Limb (tissue), 2 donors: Measurements from ENCODE around the gene SF3B2.
"Not testable (repeated sequence)": the region's sequence is repeated elsewhere in the genome, so short reads cannot be mapped to it uniquely, and the experiment has no call there.

Source experiments
- DNase-seq, 2 donors: peaks; one replicate each; pipeline ENCODE4 v3.0.0-alpha.2; 2016; ENCODE audit errors: extremely low spot score in 2 of 2

Gene SF3B2, protein sequence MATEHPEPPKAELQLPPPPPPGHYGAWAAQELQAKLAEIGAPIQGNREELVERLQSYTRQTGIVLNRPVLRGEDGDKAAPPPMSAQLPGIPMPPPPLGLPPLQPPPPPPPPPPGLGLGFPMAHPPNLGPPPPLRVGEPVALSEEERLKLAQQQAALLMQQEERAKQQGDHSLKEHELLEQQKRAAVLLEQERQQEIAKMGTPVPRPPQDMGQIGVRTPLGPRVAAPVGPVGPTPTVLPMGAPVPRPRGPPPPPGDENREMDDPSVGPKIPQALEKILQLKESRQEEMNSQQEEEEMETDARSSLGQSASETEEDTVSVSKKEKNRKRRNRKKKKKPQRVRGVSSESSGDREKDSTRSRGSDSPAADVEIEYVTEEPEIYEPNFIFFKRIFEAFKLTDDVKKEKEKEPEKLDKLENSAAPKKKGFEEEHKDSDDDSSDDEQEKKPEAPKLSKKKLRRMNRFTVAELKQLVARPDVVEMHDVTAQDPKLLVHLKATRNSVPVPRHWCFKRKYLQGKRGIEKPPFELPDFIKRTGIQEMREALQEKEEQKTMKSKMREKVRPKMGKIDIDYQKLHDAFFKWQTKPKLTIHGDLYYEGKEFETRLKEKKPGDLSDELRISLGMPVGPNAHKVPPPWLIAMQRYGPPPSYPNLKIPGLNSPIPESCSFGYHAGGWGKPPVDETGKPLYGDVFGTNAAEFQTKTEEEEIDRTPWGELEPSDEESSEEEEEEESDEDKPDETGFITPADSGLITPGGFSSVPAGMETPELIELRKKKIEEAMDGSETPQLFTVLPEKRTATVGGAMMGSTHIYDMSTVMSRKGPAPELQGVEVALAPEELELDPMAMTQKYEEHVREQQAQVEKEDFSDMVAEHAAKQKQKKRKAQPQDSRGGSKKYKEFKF

DNA sequence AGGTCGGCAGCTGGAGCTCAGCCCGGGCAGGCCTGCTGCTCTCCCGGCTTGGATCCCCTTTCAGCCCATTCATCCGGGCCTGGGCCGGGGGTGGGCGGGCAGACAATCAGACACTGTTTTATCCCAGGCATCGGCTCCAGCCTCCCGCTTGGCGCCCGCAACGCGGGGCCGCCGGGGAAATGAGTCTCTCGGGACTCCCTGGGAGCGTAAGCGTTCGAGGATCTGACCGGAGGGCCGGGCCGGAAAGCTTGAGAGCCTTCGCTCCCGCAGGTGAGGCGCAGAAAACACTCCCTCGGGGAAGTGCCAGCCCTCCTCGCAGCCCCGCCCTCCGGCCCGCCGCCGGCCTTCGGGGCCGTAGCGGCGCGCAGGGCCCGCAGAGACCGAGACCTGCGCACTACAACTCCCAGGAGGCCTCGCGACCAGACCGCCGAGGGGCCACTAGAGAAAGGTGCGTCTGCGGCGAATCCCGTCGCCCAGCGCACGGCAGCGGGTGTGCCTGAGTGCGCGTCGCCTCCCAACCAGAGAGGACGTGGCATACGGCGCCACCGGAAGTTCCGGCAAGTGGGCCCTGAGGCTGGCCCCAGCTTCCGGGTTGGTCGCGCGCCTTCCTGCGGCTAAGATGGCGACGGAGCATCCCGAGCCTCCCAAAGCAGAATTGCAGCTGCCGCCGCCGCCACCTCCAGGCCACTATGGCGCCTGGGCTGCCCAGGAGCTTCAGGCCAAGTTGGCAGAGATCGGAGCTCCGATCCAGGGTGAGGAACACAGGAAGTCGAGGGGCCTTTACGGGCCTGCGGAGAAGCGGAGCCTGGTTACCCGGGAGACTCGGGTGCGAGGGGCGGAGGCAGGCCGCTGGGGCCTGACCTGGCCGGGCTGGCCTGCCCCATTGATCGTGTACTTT, at the start of gene SF3B2:
Gene SF3B2 (plus strand): TSS at position 599 of the 898 bp plus-strand sequence. CDS start 21 bp downstream, at position 620.
- DNase-seq: peak; percentile 97

DNA sequence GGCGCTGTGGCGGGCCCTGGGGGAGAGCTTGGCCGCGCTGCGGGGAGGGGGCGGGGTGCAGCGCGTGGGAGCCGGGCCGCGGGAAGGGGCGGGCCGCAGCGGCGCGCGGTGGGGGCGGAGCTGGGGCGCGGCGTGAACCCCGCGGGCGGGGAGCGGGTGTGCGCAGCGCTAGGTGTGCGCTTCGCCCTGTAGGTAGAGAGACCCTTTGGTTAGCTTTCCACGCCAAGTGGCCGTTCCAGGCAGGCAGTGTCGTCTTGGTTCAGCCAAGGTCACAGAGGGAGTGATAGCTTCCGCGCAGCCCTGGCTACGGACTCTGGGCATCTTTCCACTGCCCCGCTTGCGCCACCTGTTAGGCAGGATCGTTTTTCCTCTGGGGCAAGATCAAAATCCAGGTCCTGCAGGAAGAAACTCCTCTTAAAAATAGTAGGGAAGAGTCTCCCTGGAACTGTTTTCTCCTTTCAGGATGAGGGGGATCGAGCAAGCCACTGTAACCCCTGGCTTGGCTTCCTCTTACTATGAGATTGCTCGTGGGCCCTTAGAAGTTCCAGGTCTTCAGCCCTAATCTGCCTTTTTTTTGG, 49.4 kb upstream of the SF3B2 start:
- DNase-seq: peak in 1 of 2 donors; percentile 26

DNA sequence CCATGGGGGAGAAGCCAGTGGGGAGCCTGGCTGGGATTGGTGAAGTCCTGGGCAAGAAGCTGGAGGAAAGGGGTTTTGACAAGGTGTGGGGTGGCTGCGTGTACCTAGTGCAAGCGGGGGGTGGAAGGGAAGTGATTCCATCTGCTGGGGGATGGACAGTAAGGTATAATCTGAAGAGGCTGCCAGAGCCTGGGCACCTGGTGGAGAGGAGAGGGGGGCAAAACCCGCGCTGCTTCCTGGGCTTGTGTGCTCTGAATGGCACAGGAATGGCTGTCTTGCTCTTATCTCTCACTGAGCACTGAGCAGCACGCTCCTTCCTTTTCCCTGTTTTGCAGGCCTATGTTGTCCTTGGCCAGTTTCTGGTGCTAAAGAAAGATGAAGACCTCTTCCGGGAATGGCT, 48.9 kb upstream of the SF3B2 start:
- DNase-seq: no peak

DNA sequence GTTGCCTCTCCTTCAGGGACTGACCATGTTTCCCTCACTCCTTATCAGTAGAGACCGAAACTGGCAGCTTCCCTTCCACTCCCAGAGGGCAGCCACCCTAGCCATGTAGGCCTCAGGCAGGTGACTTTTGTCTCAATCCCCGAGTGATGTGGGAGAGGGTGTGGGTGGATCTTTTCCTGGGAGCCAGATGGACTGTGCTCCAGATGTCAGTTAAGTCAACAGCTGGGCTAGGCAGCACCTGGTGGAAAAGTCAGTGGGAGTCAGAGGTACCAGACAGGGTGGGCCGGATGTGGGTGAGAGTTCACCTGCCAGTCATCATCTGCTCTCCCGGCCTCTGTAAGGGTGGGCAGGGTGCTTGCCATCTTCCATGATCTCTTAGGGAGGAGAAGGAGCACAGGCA, 48.0 kb upstream of the SF3B2 start:
- DNase-seq: no peak

DNA sequence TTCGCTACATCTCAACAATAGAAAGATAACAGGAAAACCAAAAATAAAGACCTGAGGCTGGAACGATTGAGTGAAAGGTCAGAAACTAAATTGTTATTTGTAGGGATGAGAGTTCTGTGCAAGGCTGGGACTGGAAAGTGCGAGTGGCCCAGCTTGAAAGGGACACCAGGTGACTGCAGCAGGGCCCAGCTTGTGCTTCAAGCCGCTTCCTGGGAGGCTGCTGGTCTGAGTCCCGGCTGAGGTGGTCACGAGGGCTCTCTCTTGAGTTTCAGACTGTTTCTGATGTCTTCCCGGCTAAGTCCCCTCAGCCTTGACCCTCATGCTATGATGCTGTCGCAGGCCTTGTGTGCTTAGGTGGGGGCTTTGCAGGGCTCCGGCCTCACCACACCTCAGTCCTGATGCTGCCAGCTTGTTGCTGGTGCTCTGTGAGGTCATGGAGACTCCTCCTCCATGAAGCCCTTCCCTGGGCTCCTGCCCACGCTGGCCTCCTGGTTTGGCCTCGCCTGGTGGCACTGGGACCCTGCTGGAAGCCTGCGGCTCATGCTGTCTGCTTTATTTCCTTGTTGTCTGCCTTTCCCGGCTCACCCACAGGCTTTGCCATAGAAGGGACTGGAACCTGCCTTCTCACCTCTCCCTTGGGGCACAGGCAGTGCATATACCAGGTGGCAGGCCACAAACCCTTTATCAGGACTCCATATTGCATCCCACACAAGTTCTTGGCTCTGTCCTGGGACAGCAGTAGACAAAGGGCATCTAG, 45.9 kb upstream of the SF3B2 start:
- DNase-seq: no peak

DNA sequence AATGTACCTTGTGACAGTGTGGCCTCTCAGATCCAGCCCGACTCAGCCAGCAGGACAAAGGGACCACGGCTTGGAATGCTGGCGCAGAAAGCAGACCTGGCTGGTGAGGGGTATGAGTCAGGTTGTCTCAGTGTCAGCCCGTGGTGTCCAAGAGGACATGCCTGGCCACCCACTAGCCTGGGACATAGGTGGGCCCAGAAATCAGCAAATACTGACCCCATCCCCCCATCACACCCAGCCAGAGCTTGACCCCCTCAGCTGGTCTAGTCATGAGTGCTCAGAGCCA, 45.3 kb upstream of the SF3B2 start:
- DNase-seq: no peak

DNA sequence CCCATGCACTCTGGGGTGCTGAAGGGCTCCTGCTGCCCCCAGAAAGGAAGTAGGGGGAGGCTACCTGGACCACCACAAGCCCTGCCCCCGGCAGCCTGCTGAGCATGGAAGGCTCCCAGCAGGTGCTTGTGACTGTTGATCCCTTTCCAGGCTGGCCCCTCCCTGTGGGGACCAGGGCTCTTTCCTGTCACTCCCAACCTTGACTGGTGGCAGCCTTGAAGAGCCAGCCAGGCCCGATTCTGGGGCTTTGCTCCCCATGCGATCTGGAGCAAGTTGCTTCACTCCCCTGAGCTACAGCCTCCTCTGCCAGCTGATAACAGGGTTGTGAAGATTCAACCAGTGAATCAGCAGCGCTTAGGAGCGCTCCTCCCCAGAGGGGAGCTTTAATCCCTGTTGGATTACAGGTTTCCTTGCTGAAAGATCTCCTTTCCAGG, 44.9 kb upstream of the SF3B2 start:
- DNase-seq: no peak

DNA sequence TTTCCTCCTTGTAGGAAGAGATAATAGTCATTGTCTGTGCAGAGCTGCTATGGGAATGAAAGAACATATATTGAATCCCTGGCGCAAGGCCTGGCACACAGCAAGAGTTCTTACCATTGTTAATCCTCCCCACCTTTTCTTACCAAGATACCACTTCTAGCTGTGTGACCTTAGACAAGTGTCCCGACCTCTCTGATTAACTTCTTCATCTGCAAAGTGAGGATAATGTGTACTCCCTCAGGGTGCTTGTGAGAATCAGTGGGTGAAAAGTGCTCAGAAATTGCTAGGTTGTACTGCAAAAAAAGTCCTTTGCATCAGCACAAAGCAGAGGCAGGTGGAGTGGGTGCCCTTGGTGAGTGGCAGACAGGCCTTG, 44.1 kb upstream of the SF3B2 start:
- DNase-seq: no peak

DNA sequence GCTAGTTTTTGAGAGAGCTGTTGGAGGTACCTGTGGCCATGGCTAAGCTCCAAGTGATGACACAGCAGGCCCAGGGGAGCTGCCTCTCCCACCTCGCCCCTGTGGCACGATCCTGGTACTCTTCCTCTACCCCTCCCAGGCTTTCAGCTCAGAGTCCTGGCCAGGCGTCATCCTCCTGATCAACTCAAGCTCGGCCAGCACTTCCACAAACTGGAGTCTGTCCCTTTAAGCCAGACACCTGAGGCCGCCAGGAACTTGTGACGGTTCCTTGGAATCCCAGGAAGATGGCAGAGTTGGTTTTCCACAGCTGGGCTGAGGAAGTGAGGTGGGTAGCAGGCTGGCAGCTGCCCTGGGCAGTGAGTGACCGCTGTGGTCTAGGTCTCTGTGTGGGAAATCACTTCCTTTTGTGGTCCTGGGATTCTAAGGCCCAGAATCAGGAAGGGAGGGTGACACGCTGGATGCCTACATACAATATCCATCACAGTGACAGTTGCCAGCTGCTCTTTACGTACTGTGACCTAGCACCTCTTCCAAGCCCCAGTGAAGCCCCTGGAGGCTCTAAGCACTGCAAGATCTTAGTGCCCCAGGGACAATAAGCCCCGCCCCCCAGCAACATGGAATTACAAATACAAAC, 43.6 kb upstream of the SF3B2 start:
- no peak for DNase-seq

DNA sequence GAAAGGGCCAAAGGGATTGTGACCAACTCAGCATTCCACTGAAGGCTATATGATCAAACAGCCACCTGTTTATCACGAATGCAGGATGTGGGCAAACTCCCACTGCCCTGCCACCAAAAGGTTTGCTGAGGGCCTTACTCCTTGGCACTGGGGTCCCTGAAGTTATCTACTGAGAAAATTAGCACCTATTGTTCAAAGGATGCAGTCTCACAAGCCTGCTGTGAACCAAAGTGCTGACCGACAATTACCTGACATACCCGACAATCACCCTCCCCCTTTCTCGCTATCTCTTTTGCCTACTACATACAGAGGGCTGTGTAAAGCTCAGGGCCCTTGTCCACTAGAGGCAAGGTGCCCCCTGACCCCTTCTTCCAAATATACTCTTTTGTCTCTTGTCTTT, 42.1 kb upstream of the SF3B2 start:
- DNase-seq: not testable (repeated sequence)

DNA sequence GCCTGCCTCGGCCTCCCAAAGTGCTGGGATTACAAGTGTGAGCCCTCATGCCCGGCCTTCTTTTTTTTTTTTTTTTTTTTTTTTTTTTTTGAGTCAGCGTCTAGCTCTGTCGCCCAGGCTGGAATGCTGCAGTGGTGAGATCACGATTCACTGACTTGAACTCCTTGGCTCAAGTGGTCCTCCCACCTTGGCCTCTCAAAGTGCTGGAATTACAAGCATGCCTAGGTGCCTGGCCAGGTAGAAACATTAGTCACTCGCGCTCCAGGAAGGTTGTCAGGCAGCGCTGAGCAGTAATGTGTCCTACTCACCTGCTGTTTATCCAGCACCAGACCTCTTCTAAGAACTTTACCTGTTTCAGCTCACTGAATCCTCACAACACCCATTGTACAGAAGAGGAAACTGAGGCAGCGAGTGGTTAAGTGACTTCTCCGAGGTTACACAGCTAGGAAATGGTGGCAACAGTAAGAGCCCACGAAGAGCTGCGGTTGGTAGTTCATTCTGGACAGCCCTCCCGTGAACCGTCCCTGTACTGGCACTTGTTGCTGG, 40.9 kb upstream of the SF3B2 start:
- no peak for DNase-seq

DNA sequence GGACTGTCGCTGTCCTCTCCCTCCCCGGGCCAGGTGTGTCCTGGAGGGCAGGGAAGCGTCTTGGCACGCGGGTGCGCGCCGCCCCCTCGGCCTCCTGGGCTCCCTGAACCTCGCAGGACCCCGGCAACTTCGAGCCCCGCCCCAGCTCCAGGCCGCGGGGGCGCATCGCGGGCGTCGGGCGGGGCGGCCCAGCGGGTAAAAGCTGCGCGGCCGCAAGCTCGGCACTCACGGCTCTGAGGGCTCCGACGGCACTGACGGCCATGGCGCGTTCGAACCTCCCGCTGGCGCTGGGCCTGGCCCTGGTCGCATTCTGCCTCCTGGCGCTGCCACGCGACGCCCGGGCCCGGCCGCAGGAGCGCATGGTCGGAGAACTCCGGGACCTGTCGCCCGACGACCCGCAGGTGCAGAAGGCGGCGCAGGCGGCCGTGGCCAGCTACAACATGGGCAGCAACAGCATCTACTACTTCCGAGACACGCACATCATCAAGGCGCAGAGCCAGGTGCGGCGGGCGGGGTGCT, 40.3 kb upstream of the SF3B2 start, which contains the start of gene CST6:
Gene CST6 (plus strand): TSS at position 224 of the 519 bp plus-strand sequence. CDS start 37 bp downstream, at position 261.
- no peak for DNase-seq

DNA sequence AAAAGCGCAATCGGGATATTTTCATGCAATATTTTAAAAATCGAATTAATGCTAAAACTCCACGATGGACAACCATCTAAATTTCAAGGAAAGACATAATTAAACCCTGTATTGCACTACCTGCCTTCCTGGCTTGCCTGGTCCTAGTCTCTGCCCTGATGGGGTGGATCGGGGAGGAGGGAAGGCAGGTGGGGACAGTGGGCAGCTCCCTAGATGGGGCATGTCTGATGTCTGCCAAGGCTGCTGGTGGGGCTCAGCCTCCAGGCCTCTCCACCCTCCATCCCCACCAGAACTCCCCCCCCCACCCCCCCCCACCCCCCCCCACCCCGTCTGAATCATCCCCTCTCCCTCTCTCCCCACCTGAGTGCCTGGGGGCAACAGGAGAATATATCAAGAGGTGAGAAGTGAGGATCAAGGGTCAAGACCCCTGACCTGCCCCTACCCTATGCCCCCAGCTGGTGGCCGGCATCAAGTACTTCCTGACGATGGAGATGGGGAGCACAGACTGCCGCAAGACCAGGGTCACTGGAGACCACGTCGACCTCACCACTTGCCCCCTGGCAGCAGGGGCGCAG, 39.7 kb upstream of the SF3B2 start:
- no peak for DNase-seq

DNA sequence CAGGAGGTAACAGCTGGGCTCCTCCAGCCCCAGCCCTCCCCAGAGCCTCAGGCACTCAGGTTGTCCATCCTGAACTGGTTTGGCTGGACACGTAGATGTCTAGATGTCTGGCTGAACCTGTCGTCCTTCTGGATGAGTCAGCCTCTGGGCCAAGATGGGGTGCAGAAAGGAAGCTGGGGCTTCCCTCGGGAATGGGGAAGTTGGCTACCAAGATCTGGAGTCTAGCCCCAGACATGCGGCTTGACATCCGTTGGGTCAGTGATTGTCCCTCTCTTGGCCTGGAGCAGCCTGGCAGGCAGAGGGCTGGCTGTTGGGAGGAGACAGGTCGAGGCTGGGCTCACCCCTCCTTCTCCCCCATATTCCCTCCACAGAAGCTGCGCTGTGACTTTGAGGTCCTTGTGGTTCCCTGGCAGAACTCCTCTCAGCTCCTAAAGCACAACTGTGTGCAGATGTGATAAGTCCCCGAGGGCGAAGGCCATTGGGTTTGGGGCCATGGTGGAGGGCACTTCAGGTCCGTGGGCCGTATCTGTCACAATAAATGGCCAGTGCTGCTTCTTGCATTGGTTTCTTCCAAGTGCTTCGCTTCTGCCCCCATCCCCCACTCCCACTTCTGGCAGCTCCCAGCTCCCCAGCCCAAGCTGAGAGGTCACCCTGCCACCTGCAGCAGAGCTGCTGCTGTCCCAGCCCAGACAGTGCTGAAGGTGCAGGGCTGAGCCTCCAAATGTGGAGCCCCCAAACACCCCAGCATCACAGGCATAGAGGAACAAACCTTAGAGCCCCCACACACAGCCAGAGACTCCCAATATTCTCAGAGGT, 39.0 kb upstream of the SF3B2 start:
- DNase-seq: no peak

DNA sequence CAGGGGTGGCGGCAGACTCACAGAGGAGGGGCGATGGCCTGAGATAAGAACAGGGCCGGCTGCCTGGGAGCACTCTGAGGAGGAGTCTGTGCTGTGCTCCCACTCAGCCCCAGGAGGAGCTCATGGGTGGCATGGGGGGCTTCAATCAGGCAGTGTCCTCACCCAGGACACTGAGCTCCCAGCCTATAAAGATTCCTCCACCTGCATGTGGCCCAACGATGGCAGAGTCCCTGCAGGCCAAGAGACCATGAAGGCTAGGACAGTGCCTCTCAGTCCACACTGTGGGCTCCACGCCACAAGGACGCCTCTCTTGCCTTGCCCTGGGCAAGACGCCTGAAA, 38.4 kb upstream of the SF3B2 start:
- DNase-seq: no peak

DNA sequence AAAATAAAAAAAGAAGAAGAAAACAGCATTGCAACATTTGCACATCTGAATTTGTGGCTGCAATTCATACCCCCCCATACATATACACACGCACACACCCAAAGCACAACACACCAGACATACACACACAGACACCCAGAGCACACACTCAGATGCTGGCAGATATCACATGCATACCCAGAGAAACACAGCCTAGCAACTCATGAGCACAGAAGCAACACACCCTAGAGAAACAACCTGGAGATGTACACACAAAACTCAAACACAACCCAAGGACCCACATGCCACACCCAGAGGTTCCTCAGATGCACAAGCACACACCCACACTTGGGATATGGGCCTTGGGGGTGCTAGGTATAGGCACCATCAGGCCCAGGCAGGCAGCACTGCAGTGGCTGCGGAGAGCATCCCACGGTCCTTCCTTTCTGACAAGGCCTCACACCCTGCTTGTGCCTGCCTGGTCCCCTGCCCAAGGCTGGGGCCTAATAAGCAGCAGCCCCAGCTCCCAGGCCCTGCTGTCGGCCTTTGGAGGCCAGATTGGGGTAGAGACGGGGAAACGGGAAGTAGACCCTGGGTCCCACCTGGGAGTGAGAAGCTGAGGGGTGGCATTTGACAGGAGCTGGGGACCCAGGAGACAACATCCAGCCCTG, 37.2 kb upstream of the SF3B2 start:
- DNase-seq: no peak

DNA sequence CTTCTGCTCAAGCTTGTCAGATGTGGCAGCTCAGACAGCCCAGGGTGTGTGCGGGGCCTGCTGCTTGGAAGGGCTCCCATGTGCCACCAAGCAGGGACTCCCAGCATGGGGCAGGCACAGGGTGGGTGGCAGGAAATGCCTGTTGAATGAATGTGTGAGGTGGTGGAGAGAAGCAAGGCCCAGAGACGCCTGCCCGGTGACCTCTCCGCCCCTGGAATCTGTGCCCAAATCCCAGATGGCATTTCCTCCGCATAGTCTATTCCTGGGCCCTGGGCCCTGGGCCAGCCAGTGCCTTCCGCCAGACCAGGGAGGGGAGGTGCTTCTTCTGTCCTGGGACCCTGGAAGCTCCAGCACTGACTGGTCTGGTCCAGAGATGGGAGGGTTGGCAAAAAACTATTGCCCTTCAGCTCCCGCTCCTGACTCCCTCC, 36.7 kb upstream of the SF3B2 start:
- DNase-seq: no peak
